Activated CD8-positive, alpha-beta memory T cell treated with anti-CD3 and anti-CD28 coated beads, Interleukin-2, amount 50 U/mL, for 48 hours (primary cell): ENCODE data around the gene ACSBG1.

Source experiments
- DNase-seq: peaks from one replicate; pipeline ENCODE4 v3.0.0-alpha.2; 2020

The ACSBG1 gene, protein sequence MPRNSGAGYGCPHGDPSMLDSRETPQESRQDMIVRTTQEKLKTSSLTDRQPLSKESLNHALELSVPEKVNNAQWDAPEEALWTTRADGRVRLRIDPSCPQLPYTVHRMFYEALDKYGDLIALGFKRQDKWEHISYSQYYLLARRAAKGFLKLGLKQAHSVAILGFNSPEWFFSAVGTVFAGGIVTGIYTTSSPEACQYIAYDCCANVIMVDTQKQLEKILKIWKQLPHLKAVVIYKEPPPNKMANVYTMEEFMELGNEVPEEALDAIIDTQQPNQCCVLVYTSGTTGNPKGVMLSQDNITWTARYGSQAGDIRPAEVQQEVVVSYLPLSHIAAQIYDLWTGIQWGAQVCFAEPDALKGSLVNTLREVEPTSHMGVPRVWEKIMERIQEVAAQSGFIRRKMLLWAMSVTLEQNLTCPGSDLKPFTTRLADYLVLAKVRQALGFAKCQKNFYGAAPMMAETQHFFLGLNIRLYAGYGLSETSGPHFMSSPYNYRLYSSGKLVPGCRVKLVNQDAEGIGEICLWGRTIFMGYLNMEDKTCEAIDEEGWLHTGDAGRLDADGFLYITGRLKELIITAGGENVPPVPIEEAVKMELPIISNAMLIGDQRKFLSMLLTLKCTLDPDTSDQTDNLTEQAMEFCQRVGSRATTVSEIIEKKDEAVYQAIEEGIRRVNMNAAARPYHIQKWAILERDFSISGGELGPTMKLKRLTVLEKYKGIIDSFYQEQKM

DNA sequence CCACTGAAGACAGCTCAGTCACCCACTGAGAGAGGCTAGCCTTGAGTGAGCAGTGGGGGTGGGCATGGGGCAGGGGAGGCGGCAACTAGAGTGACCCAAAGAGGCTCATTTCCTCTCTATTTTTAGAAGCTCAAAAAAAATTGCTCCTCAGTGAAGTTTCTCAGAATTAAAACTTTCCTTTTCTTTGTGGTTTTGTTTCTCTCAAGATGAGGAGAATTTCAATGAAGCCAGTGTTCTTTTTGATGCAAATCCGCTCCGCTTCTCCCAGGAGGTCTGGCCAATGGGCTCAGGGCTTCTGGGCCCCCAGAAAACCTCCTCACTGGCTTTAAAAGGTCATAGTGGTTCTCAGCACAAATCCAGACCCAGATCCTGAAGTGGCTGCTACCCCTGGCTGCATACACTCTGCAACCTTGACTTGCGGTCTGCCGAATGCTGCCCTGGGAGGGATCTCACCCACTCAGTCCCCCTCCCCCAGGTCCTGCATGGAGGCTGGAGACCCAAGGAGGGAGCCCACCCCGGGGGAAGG lies at the start of gene ACSBG1:
Gene ACSBG1 (minus strand): TSS at position 51 of the 526 bp plus-strand sequence. CDS start 64 bp downstream, outside the sequence.
- no peak for DNase-seq

DNA sequence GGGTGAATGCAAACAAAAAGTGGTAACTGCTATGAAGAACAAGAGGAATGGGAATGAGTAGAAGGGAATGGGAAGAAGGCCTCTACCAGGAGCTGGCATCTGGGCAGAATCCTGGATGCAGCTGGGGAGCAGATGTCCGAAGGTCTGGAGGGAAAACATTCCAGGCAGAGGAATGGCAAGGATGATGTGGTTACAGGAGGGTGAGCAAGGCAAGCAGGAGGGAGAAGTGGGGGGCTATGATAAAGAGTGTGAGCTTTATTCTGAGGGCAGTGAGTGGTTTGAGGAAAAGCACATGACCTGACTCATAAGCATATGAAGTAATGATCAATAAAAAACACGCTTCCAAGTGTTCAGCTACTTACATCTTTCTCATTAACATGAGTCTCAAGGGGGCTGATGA lies 48.0 kb upstream of the ACSBG1 start:
- DNase-seq, result no peak

DNA sequence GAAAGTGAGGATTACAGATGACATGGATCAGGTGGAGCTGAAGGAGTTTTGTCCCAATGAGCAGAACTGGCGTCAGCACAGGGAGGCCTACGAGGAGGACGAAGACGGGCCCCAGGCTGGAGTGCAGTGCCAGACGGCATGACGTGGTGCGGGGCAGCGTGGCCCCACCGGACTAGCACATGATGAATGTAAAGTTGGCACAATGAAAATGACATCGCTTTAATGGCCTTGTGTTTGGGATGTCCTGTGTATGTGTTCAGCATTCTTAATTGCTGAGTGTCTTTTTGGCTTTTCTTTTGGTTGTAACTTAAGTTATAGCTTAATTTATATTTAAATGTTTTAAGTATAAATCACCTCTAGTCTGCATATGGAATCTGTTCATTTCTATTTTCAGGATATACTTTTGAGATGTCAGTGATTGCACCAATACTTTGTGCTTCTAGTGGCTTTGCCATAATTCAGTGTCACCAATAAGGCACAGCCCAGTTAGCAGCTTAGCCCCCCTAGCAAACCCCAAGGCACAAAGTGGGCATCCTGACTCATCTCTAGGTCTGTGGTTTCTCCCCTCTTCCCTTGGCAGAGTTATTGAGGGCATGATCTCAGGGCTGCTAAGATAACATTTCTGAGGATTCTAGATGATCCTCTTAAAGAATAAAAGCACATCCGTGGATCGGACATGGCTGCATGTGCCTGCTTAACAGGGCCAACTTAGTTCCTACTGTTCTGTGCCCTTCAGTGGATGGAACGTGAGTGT lies 46.1 kb upstream of the ACSBG1 start:
- DNase-seq, result no peak

DNA sequence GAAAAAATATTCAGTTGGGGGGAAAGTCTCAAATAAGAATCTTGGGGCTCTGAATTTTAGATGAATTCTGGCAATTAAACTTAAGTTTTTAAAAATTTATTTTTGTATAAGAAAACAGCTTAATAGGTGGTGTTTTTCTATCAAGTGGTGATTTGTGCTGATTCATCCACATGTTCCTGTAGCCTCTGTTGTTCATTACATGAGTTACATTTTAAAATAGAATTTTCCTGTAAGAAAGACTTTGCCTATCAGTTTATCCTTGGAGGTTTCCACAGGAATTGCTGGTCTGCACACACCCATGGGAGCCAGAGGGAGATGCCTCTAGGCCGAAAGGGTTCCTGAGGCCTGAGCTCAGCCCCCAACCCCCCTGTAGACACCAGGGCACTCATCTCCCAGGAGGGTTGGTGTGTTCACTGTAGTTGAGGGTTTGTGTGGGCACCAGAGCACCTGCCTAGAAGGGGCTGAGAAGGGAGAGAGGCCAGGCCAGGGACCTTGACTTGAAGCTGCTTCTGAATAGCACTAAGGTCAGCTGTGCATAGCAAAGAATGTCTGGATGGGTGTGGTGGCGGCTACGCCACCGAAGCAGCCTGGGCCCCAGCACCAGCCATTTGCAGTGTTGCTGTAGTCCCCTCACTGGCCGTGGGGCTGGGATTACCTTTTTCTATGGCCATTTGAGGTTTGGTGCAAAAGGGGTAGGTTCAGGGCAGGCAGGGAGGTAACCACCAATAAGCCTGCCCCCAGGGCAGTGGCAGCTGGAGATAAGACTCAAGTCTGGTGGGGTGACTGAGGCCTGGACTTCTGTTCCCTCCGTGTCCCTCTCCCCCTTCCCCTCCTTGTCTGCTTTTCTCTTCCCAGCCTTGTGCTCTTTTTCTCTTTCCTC lies 41.9 kb upstream of the ACSBG1 start:
- no peak for DNase-seq

DNA sequence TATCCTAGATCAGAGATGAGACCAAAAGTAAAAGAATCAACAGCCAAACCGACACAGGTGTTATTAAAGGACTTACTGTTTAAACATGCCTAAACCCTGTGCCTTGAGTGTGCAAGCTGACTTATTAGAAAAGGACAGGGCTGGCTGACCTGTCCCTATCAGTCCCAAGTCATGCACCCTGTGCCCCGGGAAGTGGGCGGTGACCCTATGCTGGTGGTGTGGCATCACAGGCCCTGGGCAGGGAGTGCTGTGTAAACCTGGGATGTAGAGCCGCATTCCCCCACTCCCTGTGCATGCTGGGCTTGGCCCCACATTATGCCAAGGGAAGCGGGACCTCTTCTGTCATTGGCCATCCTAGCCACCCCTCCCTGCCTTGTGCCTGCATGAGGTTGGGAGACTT lies 40.6 kb upstream of the ACSBG1 start:
- no peak for DNase-seq

DNA sequence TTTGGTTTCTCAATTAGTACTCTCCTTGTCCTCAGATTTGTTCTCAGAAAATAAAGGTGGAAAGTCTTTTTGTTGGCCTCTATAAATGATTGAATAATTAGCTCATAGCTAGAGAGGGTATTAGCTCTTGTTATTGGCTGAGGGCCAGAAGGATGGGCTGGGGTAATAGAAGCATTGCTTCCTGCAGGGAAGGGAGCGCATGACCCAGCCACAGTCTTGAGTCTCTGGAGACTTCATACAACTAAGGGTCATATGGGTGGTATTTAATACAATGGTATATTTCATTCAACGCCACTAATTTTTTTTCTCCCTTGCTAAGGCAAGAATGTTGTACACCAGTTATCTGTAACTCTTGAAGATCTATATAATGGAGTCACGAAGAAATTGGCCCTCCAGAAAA lies 38.4 kb upstream of the ACSBG1 start:
- DNase-seq, result no peak

DNA sequence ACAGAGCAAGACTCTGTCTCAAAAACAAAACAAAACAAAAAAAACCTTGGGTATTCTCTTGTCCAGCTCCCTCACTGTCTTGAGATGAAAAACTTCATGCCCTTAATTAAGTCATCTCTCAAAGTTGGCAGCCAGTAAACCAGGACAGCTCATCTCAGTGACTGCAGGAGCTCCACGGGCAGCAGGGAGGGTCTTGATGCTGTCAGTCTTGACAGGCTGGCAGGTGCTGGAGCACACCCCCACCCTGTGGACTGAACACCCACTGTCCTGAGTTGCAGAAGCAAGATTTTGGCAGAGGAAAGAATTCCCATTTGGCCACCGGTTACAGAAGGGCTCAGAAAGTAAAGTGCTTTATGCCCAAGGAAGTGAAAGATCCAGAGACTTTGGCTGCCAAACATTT lies 38.0 kb upstream of the ACSBG1 start:
- no peak for DNase-seq

DNA sequence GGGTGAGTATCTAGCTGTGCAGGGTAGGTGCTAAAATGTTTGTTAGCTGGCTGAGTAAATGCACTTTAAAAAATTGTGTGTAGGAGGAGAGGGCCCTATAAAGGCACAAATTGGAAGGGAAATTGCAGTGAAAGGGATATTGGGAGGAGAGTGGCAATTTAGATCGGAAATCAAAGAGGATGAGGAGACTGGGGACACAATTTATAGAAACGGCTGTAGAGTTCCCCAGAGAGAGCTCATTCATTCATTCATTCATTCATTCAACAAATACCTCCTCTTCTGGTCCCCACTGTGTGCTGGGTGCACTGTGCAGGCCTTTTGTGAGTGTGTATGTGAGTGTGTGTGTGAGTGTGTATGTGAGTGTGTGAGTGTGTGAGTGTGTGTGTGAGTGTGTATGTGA lies 32.4 kb upstream of the ACSBG1 start:
- no peak for DNase-seq

DNA sequence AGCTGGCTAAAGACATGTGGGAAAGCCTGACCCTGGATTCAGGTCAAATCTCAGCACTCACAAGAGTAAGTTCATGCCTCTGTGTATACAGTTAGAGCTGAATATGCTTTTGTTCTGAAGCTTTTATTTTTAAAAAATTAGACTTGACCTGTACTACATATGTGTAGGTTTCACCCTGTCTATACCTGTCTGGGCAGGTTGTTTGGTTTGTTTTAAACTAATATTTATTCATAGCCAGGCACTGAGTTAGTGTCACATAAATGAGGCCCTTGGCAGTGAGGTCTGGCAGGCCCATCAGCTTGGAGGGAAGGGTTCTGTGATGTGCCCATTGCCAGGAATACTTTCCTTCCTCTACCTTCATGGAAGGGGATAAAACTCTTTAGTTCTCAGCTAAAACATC lies 31.9 kb upstream of the ACSBG1 start:
- DNase-seq, result no peak

DNA sequence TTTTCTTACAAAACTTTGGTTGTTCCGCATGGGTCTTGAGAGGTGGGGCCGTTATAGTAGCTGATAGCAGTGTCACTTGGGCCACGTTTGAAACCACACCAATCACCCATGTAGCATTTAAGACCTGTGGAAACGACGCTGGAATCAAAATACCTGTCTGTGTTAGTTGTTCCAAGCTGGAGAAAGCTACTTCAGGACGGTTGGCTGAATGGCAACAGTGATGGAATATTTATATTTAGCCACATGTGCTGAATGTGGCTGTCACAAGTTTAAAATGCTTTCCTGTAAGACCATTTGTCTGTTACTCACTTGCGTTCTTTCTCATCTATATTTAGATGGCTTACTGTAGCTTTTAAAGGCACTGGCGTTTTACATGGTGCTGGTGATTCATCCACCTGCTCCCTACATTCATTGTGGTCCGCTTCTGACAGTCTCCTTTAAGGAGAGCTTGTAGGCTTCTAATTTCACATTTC lies 31.4 kb upstream of the ACSBG1 start:
- no peak for DNase-seq

DNA sequence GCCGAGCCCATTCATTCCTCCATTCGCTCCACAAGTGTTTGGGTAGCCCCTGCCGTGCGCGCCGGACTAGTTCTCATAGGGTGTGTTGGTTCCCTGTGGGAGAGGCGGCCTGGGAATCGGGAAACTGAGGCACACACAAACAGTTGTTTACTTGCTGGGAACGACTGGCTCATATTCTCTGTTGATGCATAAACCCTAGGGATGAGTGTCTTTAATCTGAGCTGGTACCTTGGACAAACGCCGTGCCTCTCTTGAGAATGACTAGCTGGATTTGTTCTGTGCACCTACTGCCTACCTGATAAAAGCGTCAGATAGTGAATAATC lies 30.7 kb upstream of the ACSBG1 start:
- DNase-seq, result no peak

DNA sequence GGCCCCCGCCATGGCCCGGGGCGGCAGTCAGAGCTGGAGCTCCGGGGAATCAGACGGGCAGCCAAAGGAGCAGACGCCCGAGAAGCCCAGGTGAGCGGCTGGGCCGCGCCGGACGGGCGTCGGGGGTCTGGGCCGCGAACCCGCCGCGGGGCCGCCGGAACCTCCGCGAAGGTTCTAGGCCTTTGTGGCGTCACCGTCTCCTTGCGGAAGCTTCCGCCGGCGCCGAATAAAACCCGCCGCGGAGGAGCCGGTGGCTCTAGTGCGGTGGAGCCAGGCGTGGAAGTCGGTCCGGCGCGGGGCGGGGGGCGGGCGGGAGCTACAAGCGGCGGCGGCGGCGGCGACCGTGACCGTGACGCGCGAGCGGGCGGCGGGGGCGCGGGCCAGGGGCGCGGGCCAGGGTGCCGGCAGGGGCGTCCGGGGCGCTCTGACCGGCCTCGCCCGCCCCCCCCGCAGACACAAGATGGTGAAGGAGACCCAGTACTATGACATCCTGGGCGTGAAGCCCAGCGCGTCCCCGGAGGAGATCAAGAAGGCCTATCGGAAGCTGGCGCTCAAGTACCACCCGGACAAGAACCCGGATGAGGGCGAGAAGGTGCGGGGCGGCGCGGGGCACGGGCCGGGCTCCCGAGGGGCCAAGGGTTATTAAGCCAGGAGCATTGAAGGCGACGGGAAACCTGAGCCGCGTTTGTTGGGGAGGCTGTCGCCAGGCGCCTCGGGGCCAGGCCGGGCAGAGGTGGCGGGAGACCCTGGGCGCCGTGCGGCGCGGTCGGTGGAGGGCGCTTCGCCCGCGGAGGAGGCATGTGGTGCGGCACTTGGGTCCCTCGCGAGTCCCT lies 30.2 kb upstream of the ACSBG1 start, which contains the start of gene DNAJA4:
Gene DNAJA4 (plus strand): TSS at position 259 of the 833 bp plus-strand sequence. CDS start 202 bp downstream, at position 461.
- DNase-seq, result peak; percentile 82

DNA sequence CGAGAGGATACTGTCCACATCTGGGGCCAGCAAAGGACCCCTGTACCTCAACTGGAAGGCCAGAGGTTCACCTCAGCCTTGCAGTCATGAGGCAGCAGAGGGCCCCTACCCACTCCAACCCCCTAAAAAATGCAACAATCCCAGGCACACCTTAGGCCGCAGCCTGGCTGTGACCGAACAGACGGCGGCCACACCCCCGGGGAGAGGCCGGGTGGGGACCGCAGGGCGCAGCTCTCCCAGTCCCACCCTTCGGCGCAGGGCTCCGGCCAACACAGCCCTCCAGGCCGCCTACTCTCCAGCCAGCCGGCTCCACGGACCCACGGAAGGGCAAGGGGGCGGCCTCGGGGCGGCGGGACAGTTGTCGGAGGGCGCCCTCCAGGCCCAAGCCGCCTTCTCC lies 29.5 kb upstream of the ACSBG1 start:
- no peak for DNase-seq

DNA sequence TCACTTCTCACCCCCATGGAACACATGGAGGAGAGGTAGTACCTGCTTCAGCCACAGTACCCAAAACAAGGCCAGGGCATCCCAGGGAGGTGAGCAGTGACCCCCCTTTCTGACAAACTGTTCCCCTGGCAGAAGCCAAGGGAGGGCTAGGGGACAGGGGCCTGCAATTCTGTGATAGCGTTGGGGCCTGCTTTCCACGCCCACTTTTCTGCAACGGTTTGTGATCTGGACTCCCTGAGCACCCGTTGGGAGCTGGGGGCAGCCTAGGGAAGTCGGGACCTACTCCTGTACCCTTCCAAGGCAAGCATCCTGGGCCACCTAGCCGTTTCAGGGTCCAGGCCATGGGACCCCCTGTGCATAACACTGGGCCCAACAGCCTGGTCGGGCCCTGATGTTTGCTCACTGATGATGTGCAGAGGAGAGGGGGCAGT lies 29.0 kb upstream of the ACSBG1 start:
- DNase-seq, result no peak

DNA sequence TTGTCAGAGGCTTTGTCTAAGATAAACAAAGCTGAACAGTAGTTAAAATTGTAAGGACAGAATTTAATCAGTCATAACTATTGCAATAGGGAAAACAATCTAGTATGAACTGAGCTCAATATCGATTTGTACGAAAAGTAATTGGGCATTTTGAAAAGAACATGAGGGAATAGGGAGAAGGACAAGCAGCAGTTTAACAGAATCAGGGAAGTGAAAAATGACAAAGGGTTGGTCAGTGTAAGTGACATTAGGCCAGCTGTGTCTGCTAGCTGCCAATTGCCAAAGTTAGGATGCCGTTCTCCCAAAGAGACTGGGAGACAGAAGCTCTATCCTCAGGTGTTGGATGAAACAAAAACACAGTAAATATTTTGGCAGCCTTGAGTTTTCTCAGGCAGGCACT lies 26.7 kb upstream of the ACSBG1 start:
- no peak for DNase-seq

DNA sequence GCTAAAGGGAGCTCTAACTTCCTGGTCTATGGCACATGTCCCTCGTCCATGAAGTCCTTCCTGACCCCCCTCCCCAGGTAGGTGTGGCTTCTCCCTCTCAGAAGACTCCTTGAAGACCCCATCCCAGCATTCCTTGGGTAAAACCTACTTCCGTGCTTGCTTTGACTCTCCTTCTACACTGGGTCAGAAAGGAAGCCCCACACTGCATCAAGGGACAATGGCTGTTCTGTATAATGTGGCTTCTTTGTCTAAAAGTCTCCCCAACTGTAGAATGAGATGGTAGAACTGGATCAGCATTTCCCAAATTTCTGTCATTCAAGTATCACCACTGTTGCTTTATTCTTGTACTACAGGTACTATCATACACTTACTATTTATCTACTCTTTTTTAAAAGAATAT lies 26.1 kb upstream of the ACSBG1 start:
- DNase-seq, result no peak

DNA sequence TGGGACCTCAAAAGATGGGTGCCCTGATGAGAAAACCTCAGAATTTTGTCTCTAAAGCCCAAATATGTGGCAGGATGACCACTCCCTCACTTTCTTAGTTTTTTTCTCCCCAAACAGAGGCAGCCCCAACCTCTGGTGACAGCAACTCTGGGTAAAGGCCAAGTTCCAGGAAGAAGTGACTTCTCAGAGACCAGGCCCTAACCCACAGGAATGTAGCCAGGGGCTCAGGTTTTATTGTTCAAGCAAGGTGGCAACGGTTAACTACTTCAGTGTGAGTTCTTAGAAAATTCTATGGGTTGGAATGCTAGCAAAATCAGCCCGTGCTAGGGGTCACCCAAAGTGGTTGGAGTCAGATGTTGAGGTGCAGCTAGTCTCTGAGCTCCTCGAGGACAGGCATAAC lies 24.9 kb upstream of the ACSBG1 start:
- no peak for DNase-seq

DNA sequence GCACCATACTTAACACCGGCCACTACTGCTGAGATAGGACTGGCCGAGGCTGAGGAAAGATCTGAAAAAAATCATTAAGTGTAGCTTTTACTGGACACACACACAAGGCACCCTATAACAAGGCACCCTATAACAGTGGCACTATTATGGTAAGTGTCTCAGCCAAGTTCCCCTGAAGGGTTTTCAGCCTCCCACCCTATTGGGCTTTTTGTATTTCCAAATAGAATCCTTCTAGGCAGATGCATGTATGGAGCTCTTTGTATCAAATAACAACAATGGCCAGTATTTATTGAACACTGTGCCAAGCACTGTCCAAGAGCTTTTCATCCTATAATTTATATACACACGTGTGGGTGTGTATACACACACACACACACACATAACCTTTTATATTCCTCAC lies 23.3 kb upstream of the ACSBG1 start:
- no peak for DNase-seq

DNA sequence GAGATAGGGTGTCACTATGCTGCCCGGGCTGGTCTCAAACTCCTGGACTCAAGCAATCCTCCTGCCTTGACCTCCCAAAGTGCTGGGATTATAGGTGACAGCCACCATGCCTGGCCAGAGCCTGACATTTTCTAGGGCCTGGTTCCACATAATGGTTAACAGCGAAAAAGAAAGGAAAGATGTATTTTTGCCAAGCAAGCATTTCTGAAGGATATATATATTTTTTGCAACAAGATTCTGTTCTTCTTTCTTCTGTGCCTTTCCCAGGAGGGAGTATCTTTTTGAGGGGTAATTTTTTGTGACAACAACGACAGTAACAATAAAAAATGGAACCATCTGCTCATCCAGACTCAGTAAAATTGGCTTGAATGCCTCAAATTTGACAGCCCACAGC lies 21.7 kb upstream of the ACSBG1 start:
- DNase-seq, result no peak

DNA sequence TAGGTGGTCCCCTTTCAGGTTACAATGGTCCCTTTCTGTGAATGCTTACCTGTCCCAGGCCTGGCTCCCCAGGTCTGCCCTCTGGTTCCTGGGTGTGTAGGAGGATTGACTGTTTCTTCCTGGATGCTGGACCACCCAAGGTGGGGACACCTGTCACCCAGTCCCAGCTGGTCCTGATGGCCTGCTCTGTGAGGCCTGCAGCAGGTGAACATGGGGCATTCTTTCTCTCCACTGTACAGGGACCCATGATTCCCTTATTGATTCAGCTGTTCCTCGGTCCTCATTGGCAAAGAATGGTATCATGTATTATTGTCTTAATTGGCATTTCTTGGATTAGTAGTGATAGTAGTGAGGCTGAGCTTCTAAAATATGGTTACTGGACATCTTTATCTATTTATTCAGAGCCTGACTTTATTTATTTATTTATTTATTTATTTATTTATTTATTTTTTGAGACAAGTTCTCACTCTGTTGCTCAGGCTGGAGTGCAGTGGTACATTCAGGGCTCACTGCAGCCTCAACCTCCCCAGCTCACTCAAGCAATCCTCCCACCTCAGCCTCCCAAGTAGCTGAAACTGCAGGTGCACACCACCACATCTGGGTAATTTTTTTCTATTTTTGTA lies 21.2 kb upstream of the ACSBG1 start:
- DNase-seq, result no peak

DNA sequence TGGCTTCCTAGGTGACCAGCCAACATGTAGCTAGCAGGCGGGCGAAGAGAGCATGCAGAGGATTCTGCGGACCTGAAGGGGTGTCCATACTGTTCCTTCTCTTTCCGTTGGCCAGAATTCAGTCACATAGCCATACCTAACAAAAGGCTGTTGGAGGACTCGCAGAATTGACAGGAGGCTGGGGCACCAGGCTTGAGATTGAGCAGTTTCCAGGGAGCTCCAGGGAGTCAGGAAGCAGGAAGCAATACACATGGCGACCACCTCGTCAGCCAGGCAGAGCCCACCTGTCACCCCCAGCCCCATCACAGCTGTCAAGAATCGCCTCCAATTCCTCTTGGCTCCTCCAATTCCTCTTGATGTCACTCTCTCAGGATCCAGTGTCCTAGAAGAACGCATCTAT lies 16.8 kb upstream of the ACSBG1 start:
- DNase-seq, result no peak
